Tibial nerve (tissue), 4 donors: ENCODE data around the gene DHX8. TPM values are rescaled to one million over a fixed set of nuclear protein-coding genes. Genes with fewer than 3 reads are reported as not detected.

ENCODE experiments used
- DNase-seq, 2 donors: peaks; one replicate each; pipeline ENCODE4 v3.0.0-alpha.2; 2019; ENCODE audit warnings: low spot score in 2 of 2
- H3K27ac ChIP-seq, 4 donors: fragments of 200-600 bp; sonication (generic) in 3 of 4; one replicate each; pipeline ENCODE4 v1.5.1; 2017 to 2019; ENCODE audit warnings: mild to moderate bottlenecking in 1 of 4
- H3K27me3 ChIP-seq, 2 donors: fragments of 200-600 bp; sonication (generic) in 1 of 2; one replicate each; pipeline versions ENCODE4 v1.5.1 to v1.6.0; 2017 to 2019
- H3K36me3 ChIP-seq, 3 donors: fragments of 200-600 bp; sonication (generic); one replicate each; pipeline ENCODE4 v1.5.1; 2018 to 2019
- H3K4me1 ChIP-seq, 4 donors: fragments of 200-600 bp; sonication (generic) in 3 of 4; one replicate each; pipeline ENCODE4 v1.5.1; 2017 to 2019
- H3K4me3 ChIP-seq, 4 donors: fragments of 200-600 bp; sonication (generic) in 3 of 4; one replicate each; pipeline ENCODE4 v1.5.1; 2017 to 2019; ENCODE audit warnings: mild to moderate bottlenecking in 1 of 4, moderate library complexity in 1 of 4
- H3K9me3 ChIP-seq, 4 donors: fragments of 200-600 bp; sonication (generic) in 3 of 4; one replicate each; pipeline ENCODE4 v1.5.1; 2017 to 2019
- EP300 ChIP-seq, 2 donors: sonication (generic); formaldehyde crosslinking; IDR thresholded peaks; one replicate each; pipeline ENCODE4 v1.6.1; 2017; ENCODE audit warnings: antibody characterized with exemption in 2 of 2, mild to moderate bottlenecking in 1 of 2
- POLR2A ChIP-seq, 2 donors: fragments of 450-650 bp; IDR thresholded peaks; one replicate each; pipeline ENCODE4 v1.6.1; 2017; ENCODE audit warnings: antibody characterized with exemption in 2 of 2, mild to moderate bottlenecking in 2 of 2, moderate library complexity in 2 of 2
- WGBS, 2 donors: methylation state at CpG; one replicate each; pipeline ENCODE4 v1.1.5; 2018; 5-methylcytosine and 5-hydroxymethylcytosine counted together
- total RNA-seq, 4 donors: library from RNA; depleted of rRNA; stranded (reverse); fragments of >200 nt; gene quantifications; one replicate each; pipeline ENCODE4 v1.1.0, GENCODE V29; 2016
- TF ChIP-seq, protein P1 (sequence below), 5 experiments: fragments of 200-600 bp in 3 of 5; fragments of 450-650 bp in 2 of 5; sonication (generic) in 3 of 5; IDR thresholded peaks; one replicate each; pipeline ENCODE4 v1.5.1; 2016 to 2019; ENCODE audit warnings: antibody characterized with exemption in 5 of 5, mild to moderate bottlenecking in 3 of 5, moderate library complexity in 2 of 5

DHX8 gene
- total RNA-seq, 4 donors from 2014 or later = 35.2 to 57.9 (median 40.7) TPM

DNA sequence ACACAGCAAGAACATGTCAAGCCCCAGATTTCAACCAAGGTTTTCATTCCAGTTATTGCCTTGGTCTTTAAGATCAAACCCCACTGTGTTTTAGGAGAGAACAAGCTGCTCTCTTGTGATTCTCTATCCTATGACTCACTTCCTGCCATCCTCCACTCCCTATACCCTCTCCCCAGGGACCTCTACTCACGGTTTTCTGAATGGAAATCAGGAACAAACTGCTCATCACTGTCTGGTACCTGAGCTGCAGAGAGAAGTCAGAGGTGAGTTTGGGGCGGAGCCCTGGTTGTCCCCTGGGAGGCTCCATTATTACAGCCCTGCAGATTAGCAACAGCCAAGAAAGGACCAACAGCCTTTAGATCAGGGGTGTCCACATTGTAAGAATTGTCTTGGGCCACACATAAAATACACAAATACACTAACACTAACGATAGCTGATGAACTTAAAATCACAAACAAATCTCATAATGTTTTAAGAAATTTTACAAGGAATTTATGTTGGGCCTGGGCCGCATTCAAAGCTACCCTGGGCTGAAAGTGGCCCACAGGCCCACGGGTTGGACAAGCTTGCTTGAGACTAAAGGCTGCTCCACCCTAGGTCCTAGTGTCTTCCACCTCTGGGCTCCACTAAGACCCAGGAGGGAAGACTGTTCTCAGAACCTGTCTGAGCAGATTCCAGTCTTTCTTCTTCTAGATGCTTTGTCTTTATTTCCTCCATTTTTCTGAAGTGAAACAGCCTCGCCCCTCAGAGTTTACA is 52.6 kb downstream of the DHX8 start:
- TF ChIP-seq POLR2A (IDR thresholded peaks at IDR 0.05) (no peak), EP300 (IDR thresholded peaks at IDR 0.05) (no peak)
- TF ChIP-seq, protein P1, sequence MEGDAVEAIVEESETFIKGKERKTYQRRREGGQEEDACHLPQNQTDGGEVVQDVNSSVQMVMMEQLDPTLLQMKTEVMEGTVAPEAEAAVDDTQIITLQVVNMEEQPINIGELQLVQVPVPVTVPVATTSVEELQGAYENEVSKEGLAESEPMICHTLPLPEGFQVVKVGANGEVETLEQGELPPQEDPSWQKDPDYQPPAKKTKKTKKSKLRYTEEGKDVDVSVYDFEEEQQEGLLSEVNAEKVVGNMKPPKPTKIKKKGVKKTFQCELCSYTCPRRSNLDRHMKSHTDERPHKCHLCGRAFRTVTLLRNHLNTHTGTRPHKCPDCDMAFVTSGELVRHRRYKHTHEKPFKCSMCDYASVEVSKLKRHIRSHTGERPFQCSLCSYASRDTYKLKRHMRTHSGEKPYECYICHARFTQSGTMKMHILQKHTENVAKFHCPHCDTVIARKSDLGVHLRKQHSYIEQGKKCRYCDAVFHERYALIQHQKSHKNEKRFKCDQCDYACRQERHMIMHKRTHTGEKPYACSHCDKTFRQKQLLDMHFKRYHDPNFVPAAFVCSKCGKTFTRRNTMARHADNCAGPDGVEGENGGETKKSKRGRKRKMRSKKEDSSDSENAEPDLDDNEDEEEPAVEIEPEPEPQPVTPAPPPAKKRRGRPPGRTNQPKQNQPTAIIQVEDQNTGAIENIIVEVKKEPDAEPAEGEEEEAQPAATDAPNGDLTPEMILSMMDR (IDR thresholded peaks at IDR 0.05) = no peak
- Histone ChIP-seq H3K36me3 (peaks cover 0 to 7% (median 0%) of the 10 kb centered on the region in 3 donors), H3K27ac (peak overlapping the region in 1 of 4 donors; percentile 43), H3K27me3 (no peaks in the 10 kb centered on the region), H3K4me3 (no peak overlapping the region), H3K4me1 (peaks cover 0 to 9% (median 0%) of the 10 kb centered on the region in 4 donors), H3K9me3 (no peaks in the 10 kb centered on the region)
- WGBS, 2 donors = 73 to 76% methylated on average over 6 of the region's 6 CpGs
- DNase-seq = no peak

DNA sequence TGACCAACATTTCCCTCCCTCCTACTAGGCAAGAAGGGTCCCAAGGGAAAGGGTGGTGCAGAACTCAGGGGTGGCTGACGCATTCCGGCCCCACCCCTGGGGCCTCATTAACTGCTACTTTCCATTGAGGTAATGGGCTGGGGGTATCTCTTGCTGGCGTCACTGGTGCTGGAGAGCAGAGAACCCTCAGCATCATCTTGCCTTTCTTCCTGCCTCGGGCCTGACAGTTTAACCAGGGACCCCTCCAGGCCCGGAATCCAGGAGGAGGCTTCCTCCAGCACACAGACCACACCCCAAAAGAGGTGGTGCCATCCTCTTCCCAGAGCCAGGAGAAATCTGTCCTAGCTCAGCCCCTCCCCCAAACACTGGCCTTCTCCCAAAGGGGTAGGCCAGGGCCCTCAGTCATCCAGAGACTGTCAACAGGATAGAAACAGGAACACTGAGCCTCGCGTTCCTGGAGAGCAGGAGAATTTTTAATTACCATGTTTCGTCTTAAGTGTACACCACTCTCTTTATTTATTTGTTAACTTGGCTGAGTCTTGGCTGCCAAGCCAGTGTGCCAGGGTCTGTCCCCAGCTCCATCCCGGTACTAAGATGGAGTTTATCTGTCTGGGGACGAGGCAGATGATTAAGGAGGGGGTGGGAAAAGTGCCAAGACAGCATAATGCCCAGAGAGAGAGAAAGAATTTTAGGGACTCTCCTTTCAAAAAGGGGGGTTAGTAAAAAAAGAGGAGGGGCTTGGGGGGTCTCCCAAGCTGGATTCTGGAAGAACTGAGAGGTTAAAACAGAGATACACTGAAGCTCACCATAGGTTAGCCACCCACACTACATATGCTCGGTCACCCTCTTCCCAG is 57.3 kb downstream of the DHX8 start:
- Histone ChIP-seq H3K9me3 (no peaks in the 10 kb centered on the region), H3K36me3 (peaks cover 0 to 7% (median 0%) of the 10 kb centered on the region in 3 donors), H3K27me3 (peaks cover 0 to 16% of the 10 kb centered on the region in 2 donors), H3K4me1 (peaks cover 0 to 27% (median 10%) of the 10 kb centered on the region in 4 donors), H3K27ac (no peak overlapping the region), H3K4me3 (no peak overlapping the region)
- WGBS, 2 donors = 73 to 74% methylated on average over 11 of the region's 11 CpGs
- no peak for DNase-seq
- TF ChIP-seq POLR2A (IDR thresholded peaks at IDR 0.05) (no peak), EP300 (IDR thresholded peaks at IDR 0.05) (no peak)
- TF ChIP-seq, protein P1 (IDR thresholded peaks at IDR 0.05) = no peak

DNA sequence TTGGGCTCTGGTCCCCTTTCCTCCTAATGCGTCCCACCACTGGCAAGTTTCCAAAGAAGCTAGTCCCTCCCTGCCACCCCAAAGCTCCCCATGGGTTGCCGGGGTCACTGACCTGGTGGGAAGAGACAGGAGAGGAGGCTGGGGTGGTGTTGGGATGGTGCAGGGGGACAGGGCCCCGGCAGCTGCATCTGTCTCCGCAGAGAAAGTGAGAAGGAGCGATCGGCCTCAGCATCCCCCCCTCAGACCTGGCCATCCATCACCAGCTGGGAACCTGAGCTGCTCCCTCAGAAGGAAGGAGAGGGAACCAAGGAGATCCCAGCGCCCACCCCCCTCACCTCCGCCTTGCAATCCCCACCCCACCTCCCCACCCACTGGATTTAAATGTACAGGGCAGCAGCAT is 59.1 kb downstream of the DHX8 start:
- Histone ChIP-seq H3K4me3 (no peak overlapping the region), H3K4me1 (peaks cover 0 to 35% (median 18%) of the 10 kb centered on the region in 4 donors), H3K27ac (no peak overlapping the region), H3K9me3 (no peaks in the 10 kb centered on the region), H3K27me3 (peaks cover 0 to 26% of the 10 kb centered on the region in 2 donors), H3K36me3 (peaks cover 0 to 7% (median 0%) of the 10 kb centered on the region in 3 donors)
- WGBS, 2 donors = 70 to 87% methylated on average over 7 to 8 of the region's 8 CpGs
- no peak for TF ChIP-seq POLR2A (IDR thresholded peaks at IDR 0.05)
- no peak for DNase-seq

DNA sequence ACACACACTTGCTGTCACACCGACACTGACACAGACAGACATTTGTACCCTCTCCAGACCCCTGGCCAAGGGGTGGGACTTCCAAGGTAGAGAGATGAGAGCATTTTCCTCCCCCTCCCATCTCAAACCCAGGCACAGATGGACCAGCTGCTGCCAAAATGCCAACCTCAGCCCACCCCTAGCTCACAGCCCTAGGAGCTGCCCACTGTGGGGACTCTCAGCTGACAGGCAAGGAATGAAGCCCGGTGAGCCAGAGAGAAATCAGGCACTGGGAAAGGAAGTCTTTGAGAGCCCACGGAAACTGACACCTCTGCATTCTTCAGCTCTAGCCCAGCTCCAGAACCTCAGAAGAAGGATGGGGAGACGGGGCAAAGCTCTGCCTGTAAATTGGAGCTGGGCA is 59.5 kb downstream of the DHX8 start:
- Histone ChIP-seq H3K27me3 (peaks cover 0 to 30% of the 10 kb centered on the region in 2 donors), H3K4me3 (no peak overlapping the region), H3K27ac (no peak overlapping the region), H3K9me3 (no peaks in the 10 kb centered on the region), H3K36me3 (peaks cover 0 to 6% (median 0%) of the 10 kb centered on the region in 3 donors), H3K4me1 (peaks cover 0 to 35% (median 18%) of the 10 kb centered on the region in 4 donors)
- no peak for DNase-seq
- TF ChIP-seq POLR2A (IDR thresholded peaks at IDR 0.05) (no peak), EP300 (IDR thresholded peaks at IDR 0.05) (no peak)
- TF ChIP-seq, protein P1 (IDR thresholded peaks at IDR 0.05) = no peak
- WGBS, 2 donors = 50 to 59% methylated on average over 4 of the region's 4 CpGs

DNA sequence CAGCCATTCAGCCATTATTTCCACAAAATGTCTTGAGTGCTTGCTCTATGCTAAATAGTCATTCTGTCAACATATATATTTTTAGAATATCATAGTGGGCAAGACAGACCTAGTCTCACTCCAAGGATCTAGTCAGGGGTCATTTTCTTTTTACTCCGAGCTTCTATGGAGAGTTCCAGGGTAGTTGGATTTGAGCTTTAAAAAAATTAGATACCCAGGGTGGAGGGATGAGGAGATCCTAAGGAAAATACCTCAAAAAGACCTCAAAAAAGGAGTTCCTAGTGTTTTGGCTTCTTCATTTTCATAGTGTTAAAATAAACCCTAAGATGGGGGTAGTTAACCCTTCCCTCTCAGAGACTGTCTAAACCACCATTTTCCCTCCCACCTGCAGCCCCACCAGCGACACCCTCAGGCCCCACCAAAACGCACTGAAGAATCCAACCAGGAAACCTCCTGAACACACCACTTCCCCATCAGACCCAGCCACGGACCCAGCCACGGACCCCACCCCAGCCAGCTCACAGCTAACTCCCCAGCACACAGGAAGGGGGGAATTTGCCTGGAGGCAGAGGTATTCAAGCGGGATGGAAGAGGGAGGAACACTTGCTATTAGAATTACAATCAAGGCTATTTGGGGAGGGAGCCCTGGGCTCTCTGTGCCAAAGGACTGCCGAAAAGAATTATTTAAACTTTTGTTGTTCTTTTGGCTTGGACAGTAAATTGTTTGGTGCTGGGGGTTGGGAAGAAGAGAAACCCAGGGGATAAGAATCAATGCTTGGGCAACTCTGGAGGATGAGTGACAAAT is 60.2 kb downstream of the DHX8 start:
- TF ChIP-seq POLR2A (IDR thresholded peaks at IDR 0.05) (no peak), EP300 (IDR thresholded peaks at IDR 0.05) (no peak)
- TF ChIP-seq, protein P1 (IDR thresholded peaks at IDR 0.05) = no peak
- no peak overlapping the region for H3K27ac ChIP-seq
- no peak for DNase-seq
- H3K9me3 ChIP-seq = no peaks in the 10 kb centered on the region
- no peak overlapping the region for H3K4me3 ChIP-seq
- H3K27me3 ChIP-seq = peaks cover 0 to 30% of the 10 kb centered on the region in 2 donors
- no peaks in the 10 kb centered on the region for H3K36me3 ChIP-seq
- WGBS, 2 donors = 34 to 38% methylated on average over 7 of the region's 7 CpGs
- peaks cover 0 to 35% (median 18%) of the 10 kb centered on the region in 4 donors for H3K4me1 ChIP-seq
